Right hindlimb (tissue), 1 donor: ENCODE measurements around the gene PDE4A.
"Not testable (repeated sequence)": the region's sequence is repeated elsewhere in the genome, so short reads cannot be mapped to it uniquely, and the experiment has no call there.

Experiments
- DNase-seq: peaks from one replicate; pipeline ENCODE4 v3.0.0-alpha.2; 2018

PDE4A gene

DNA sequence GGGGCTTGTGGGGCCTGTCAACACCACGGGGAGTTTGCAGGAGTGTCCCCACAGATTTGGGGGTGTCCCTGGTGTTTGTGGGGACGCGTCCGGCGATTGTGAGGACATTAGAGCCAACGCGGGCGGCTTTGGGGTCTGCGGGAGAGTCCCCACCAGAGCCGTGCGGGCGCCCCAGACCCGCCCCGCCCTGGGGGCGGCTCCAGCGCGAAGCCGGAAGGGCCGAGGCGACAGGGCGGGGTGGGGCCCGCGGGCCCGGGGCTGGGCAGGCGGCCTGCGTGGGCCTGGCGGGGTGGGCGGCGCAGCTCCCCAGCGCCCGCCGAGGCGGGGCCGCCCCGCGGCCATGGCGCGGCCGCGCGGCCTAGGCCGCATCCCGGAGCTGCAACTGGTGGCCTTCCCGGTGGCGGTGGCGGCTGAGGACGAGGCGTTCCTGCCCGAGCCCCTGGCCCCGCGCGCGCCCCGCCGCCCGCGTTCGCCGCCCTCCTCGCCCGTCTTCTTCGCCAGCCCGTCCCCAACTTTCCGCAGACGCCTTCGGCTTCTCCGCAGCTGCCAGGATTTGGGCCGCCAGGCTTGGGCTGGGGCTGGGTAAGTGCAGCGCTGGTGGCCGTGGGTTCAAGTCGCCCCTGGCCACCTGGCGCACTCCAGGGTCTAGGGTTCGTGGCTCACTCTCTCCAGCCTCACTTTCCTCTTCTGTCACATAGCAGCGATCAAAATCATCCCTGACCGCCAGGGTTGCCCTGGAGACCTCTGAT lies 10.3 kb downstream of the PDE4A start:
- DNase-seq = peak; percentile 55

DNA sequence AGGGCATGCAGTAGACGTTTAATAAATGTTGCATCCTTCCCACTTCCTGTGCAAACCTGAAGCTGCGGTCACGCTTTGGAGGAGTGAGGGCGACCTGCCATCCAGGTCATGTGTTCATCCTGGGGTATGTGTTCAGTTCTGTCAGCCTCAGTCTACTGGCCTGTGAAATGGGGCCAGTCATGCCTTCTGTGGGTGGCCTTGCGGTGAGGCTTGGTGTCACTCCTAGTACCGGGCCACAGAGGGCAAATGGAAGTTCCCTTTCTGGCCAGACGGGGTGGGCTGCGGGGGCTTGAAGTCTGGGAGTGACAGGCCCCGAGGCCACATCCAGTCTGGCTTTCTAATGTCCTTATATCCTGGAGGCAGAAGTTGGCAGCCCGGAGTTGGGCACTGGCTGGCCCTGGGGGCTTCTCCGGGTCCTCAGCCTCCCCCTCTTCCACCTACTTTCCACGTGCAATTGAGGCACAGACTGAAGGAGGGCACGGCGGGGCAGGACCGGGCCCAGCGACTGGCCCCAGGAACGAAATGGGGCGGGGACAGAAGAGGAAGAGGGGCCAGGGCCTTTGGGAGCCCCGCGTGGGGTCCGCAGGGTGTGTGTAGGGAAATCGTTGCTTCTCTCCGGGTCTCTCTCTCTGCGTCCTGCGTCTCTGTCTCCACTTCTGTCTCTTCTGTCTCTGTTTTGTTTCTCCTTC lies 11.1 kb downstream of the PDE4A start:
- DNase-seq = no peak

DNA sequence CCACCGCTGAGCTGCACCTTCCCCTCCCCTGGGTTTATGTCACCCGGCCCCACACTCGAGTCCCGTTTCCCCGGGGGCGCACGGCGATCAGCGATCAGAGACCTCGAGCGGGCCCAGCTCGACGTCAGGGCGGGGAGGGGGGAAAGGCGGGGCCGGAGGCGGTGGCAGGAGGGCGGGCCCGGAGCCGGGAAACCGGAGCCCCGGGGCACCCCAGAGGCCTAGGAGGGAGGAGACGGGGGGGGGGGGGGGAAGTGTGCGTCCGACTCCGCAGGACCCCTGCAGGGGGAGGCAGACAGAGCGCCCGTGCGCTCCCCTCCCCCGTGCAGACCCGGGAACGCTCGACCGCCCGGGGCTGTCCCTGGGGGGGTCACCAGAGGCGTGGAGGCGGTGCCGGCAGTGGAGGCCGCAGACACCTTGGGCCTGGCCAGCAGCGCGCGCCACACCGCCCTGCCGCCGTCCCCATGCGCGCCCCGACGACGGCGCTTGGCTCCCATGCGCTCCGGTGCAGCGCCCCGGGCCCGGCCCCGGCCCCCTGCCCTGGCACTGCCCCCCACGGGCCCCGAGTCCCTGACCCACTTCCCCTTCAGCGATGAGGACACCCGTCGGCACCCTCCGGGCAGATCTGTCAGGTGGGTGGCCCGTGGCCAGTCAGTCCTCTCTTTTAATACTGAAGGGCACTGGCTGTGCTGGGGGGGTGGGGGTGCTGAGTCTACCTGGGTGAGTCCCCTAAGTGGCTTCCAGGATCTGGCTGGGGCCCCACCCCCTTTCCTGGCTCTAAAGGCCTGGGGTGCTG lies 11.8 kb downstream of the PDE4A start:
- peak; percentile 70 for DNase-seq

DNA sequence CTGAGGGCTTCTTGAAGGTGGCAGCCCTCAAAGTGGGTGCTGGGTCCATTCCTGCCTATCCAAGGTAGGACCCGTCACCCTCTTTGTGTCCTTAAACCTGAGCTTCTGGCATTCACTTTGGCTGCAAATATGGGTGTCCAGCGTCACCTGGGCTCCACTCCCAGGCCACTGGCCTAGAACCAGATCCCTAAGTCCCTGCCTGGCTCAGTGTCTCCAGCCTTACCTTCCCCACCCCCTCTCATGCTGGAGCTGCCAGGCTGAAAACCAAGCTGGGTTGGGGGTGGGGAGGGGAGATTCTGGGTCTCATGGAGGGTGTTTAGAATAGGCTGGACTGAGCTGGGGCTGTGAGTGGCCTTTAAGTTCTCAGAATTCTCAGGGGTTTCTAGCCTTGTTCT lies 12.4 kb downstream of the PDE4A start:
- no peak for DNase-seq

DNA sequence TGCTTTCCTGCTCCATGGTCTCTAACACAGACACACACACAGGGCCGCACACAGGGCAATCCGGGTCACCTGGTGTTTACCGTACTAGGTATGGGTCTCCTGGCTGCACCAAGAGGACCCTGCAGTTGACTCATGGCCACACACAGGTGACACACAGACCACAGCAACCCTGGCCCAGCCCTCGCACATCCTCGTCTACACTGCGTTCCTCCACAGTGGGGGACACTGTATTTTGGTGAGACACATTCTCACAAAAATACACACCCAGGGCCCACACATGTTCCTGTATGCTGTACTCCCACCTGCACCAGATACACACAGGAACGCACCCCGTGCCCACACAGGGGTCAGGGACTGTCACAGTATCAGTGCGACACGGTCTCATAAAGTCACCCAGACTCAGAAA lies 12.8 kb downstream of the PDE4A start:
- no peak for DNase-seq

DNA sequence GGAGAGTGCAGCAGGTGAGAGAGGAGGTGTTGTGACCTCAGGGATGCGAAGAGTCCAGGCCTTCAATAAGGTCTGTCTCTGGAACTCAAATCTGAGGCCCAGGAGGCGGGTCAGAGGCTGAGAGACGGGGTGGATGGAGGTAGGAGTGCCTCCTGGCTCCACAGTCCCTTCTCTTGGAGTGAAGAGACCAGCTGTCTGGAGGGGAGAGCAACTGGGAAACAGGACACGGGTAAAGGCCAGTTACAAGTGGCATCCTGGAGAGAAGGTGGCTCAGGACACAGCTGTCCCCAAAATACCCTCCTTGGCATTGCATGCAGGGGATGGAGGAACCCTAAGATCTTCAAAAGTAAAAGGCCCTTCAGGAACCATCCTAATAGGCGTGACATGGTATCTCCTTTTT lies 19.2 kb downstream of the PDE4A start:
- DNase-seq = no peak

DNA sequence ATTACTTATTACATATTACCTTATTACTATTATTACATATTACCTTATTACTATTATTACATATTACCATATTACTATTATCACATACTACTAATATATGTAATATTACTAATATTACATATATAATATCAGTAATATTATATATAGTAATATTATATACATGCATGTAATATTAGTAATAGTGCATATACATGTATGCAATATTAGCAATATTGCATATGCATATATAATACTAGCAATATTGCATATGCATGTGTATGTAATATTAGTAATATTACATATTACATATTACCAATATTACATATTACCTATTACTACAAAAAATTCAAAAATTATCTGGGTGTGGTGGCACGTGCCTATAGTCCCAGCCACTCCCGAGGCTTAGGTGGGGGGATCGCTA lies 22.4 kb downstream of the PDE4A start:
- DNase-seq = no peak

DNA sequence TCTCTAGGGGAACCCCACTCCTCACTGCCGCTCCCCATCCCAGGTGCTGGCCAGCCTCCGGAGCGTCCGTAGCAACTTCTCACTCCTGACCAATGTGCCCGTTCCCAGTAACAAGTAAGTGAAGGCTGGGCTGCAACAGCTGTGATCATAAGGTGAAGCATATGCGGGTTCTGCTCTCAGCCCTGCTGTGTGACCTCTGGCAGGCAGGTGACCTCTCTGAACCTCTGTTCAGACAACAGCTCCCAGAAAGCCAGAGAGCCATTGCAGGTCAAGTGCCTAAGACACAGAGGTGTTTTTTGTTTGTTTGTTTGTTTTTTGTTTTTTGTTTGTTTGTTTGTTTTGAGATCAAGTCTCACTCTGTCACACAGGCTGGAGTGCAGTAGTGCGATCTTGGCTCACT lies 28.7 kb downstream of the PDE4A start:
- DNase-seq = no peak

DNA sequence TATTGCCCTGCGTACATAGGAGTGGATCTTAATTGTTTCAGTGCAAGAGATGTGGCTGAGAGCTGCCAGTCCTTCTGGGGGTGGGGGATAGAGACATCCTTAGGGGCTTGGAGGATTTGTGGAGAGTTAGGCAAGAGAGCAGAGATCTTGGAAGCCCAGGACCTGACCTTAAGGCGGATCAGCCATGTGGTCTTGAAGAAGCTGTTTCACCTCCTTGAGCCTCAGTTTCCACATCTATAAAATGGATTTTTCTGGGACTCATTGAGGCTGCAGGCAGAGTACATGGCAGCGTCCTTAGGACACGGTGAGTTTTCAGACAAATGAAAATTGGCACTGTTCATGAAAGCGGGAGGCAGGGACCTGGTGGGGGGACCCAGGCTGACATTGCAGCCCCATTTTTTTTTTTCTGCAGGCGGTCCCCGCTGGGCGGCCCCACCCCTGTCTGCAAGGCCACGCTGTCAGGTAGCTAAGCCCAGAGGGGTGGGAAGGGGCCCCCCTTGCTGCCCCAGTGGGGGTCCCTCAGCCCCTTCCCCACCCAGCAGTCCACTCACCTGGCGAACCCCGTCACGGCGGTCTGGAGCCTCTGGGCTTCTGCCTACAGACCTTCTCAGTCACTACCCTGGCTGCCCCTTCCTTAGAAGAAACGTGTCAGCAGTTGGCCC lies 30.0 kb downstream of the PDE4A start:
- no peak for DNase-seq

DNA sequence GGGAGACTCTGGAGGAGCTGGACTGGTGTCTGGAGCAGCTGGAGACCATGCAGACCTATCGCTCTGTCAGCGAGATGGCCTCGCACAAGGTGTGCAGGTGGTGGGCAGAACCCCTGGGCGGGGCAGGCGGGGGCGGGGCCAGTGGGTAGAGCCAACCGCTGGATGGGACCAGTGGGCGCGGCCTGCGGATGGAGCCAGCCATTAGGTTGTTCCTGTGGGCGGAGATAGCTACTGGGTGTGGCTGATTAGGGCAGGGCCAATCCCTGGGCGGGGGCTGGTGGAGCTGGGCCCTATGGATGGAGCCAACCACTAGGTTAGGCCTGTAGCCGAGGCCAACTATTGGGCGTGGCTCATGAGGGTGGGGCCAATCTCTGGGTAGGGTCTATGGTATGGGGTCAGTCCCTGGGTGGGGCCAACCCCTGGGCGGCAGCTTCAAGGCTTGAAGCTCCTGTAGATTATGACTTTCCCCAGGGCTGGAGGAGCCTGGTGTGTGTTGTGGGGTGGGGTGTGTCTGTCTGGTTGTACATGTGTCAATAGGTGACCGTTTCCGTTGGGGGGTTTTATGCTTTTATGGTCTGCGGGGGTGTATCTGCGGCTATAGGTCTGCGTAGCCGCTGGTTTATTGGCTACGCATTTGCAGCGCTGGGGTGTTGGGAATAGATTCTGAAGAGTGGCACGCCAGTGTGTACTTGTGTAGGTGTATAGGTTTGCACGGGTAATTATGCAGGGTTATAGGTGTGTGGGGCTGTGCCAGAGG lies 30.7 kb downstream of the PDE4A start:
- no peak for DNase-seq

DNA sequence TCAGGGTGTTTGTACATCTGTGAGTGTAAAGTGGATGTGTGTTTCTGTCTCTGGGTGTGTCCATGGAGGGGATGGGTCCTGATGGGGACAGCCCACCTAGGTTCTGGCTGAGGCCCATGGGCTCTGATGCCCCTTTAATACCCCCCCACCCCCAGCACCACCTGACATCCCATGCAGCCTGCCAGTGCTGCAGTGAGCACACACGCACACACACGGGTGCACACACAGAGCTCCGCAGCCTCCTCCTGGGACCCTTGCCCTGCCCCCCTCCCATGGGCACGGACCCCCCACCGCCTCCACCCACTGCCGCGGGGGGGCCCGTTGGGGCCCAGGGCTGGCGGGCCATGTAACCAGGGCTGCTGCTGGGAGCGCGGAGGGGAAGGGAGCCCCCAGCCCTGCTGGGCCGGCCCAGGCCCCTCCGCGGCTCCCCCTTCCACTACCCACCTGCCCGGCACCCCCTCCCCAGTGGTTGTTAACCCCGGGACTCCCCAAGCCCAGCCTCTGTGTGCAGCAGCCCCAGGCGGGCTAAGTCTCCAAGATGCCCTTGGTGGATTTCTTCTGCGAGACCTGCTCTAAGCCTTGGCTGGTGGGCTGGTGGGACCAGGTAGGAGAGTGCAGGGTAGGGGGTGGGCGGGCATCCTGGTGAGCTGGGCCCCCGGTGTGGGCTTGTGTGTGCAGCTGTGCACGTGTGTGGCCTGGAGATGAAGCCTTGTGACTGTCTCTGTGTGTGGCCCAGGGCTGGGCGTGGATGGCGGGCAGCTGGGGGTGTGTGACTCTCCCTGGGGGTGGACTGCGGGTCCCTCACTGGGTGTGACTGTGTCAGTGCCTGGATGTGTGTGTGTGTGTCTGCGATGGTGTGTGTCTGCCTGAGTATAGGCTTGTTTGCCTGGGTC lies 32.6 kb downstream of the PDE4A start:
- no peak for DNase-seq

DNA sequence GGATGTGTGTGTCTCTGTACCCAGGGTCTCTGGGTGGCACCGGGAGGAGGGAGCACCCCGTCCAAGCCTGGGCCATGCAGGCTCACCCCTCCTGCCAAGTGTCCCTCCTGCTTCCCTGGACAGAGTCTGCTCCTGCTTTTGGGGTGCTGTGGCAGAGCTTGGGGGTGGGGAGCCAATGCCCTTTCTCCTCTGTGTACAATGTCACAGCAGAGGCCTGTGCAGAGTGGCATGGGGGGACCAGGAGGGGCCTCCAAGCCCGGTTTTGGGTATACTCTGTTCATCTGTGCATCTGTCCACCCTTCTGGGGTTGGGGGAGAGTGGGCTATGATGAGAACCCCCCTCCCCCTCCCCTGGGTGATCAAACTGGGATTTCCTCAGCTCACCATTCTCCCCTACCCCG lies 33.5 kb downstream of the PDE4A start:
- DNase-seq = no peak

DNA sequence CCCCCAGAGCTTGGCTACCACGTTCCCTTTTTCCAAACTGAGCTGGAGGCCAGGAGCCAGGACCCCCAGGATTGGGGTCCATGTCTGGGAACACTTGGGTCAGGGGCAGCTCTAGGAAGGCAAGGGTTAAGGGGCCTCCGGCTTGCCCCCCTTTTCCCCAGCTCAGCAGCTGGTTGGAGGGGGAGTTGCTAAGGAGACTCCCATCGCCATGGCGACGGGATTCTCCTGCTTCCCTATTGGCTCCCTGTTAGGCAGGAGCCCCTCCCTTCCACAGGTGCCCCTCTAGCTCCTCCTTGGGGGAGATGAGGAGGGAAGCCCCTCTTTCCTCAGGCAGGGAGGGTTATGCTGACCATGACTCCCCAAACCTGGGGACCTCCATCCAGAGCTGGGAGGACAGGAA lies 33.9 kb downstream of the PDE4A start:
- DNase-seq = no peak

DNA sequence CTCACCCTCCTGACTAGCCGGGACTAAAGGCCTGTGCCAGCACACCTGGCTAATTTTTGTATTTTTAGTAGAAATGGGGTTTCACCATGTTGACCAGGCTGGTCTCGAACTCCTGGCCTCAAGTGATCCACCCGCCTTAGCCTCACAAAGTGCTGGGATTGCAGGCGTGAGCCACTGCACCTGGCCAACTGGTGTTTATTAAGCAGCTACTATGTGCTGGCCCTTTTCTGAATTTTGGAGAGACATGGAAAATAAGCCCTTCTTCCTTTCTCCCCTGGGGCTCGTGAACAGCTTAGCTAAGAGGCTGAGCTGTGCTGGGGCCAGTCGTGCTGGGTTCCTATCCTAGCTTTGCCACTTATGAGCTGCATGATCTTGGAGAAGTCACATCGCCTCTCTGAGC lies 38.4 kb downstream of the PDE4A start:
- DNase-seq = not testable (repeated sequence)

DNA sequence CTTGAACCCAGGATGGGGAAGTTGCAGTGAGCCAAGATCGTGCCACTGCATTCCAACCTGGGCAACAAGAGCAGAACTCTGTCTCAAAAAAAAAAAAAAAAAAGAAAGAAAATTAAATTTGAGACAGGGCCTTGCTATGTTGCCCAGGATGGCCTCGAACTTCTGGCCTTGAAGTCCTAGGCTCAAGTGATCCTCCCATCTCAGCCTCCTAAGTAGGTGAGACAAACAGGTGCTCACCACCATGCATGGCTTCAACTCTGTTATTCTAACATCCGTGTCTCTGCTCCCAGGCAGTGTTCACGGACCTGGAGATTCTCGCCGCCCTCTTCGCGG lies 40.3 kb downstream of the PDE4A start:
- DNase-seq = no peak

DNA sequence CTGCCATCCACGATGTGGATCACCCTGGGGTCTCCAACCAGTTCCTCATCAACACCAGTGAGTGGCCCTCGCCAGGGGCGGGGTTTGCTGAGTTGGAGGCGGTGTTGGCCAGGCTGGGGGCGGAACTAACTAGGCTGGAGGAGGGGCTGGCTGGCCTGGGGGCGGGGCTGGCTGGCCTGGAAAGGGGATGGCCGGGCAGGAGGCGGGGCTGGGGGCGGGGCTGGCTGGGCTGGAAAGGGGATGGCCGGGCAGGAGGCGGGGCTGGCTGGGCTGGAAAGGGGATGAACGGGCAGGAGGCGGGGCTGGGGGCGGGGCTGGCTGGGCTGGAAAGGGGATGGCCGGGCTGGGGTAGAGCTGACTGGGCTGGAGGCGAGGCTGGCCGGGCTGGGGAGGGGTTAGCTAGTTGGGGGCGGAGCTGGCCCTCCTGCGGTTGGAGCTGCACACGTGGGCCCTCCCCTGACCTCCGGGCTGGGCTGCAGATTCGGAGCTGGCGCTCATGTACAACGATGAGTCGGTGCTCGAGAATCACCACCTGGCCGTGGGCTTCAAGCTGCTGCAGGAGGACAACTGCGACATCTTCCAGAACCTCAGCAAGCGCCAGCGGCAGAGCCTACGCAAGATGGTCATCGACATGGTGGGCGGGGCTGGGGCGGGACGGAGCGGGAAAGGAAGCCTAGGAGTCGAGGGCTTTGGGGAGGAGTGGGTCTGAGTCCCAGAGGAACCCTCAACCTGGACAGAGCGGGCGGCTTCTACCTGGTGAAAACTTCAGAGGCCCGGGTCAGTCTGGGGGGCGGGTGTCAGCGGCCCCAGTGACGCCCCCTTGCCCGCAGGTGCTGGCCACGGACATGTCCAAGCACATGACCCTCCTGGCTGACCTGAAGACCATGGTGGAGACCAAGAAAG lies 41.0 kb downstream of the PDE4A start:
- DNase-seq = peak; percentile 97

DNA sequence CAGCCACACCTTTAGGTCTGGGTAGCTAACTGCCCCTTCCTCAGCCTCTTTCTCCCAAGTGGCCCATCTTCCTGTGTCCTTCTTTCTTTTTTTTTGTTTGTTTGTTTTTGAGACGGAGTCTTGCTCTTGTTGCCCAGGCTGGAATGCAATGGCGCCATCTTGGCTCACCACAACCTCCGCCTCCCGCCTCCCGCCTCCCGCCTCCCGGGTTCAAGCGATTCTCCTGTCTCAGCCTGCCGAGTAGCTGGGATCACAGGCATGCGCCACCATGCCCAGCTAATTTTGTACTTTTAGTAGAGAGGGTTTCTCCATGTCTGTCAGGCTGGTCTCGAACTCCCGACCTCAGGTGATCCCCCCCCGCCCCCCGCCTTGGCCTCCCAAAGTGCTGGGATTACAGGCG lies 41.7 kb downstream of the PDE4A start:
- DNase-seq = not testable (repeated sequence)

DNA sequence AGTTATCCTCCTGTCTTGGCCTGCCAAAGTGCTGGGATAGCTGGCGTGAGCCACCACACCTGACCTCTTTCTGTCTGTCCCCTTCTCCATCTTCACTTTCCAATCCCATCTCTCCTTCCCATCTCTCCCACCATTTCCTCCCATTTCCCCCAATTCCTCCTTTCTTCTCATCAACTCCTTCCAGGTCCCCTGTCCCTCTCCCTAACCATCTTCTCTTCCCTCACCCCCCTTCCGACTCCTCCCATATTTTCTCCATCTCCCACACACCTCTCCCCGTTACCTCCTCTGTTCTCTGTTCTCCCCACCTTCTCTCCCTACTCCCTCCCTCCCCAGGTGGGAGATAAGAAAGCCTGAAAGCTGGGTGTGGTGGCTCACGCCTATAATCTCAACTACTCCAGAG lies 42.2 kb downstream of the PDE4A start:
- no peak for DNase-seq

DNA sequence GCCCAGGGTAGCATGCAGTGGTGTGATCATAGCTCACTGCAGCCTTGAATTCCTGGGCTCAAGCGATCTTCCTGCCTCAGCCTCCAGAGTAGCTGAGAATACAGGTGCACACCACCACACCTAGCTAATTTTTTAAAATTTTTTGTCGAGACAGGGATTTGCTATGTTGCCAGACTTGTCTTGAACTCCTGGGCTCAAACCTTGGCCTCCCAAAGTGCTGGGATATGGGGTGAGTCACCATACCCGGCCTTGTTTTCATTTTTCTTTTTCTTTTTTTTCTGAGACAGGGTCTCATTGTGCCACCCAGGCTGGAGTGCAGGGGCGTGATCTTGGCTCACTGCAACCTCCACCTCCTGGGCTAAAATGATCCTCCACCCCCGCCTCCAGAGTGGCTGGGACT lies 44.1 kb downstream of the PDE4A start:
- DNase-seq = no peak

DNA sequence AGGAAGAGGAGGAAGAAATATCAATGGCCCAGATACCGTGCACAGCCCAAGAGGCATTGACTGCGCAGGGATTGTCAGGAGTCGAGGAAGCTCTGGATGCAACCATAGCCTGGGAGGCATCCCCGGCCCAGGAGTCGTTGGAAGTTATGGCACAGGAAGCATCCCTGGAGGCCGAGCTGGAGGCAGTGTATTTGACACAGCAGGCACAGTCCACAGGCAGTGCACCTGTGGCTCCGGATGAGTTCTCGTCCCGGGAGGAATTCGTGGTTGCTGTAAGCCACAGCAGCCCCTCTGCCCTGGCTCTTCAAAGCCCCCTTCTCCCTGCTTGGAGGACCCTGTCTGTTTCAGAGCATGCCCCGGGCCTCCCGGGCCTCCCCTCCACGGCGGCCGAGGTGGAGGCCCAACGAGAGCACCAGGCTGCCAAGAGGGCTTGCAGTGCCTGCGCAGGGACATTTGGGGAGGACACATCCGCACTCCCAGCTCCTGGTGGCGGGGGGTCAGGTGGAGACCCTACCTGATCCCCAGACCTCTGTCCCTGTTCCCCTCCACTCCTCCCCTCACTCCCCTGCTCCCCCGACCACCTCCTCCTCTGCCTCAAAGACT lies 46.9 kb downstream of the PDE4A start:
- DNase-seq = no peak
